ENCODE results near the gene CCDC157. TPM values are rescaled to one million over a fixed set of nuclear protein-coding genes. Genes with fewer than 3 reads are reported as not detected.

CCDC157 gene
- total RNA-seq, 1 donor from 2014 or later = 3.3 TPM

GRCh38 chr22:30354644-30355043 is 2.2 kb upstream of the CCDC157 start:
- no peak for DNase-seq (ENCODE audit: low spot score)

DNA sequence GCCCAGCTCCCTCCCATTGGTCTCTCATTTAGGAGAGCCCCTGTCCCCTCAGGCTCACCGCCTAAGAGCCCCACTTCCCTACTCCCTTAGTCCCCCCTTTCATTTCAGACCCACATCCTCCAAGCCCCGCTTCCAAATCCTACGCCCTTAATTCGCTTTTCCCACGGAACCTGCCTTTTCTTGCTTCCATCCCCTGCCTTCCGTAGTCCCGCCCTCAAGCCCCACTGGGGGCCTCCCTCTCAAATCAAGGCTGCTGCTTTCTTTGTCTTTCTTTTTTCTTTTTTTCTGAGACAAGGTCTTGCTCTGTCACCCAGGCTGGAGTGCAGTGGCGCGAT is 396 bp downstream of the CCDC157 start:
- no peak for DNase-seq (ENCODE audit: low spot score)

DNA sequence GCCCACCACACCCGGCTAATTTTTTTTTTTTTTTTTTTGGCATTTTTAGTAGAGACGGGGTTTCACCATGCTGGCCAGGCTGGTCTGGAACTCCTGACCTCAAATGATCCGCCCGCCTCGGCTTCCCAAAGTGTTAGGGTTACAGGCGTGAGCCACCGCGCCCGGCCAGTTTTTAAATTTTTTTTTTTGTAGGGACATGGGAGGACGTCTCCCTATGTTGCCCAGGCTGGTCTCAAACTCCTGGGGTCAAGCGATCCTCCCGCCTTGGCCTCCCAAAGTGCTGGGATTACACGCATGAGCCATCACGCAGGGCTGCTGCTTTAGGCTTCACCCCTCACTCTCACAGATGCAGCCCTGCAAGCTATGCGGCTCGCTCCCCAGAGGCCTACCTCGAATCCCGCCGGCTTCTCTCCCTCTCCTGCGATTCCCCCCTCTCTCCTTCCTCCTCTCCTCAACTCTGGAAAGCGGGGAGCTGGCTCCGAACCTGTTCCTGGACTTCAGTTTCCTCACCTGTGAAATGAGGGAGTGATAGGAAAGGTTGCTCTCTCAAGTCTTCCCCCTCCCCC is 926 bp downstream of the CCDC157 start:
- no peak for DNase-seq (ENCODE audit: low spot score)

- no peak for DNase-seq (ENCODE audit: low spot score)
Measured at GRCh38 chr22:30358541-30358940, 1.7 kb downstream of the CCDC157 start.

DNA sequence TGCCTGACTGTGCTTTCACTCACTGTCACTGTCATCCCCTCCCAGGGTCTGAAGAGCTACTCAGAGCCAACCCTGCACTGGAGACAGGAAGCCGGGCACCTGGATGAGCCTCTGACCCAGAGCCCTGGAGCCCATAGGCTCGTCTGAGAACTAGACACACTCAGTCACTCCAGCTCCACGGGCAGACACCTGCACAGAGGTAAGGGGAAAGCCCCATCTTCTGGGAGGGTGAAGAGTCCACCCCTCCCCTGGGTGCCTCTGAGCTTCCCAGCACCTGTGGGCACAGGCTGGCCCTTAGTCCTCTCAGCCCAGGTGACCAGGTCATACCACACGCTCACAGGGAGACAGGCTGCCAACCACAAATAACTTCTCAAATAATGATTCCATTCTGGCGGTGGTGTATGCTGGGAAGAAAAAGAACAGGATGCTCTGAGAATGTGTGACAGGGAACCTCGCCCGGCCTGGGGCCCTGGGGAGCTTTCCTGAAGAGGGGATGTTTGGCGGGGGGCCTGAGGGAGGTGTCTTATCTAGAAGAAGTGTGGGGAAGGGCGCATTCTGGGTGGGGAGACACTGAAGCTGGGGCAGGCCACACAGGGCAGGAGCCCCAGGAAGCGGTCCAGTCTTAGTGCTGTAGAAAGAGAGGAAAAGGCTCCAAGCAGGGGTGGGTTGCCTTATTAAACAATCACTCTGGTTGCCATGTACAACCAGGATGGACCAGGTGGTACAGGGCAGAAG is 5.3 kb downstream of the CCDC157 start:
- DNase-seq (ENCODE audit: low spot score) = no peak

GRCh38 chr22:30362651-30363281 is 6.0 kb downstream of the CCDC157 start:
- DNase-seq (ENCODE audit: low spot score) = no peak

GRCh38 chr22:30365891-30366290 is 9.1 kb downstream of the CCDC157 start:
- no peak for DNase-seq (ENCODE audit: low spot score)

DNA sequence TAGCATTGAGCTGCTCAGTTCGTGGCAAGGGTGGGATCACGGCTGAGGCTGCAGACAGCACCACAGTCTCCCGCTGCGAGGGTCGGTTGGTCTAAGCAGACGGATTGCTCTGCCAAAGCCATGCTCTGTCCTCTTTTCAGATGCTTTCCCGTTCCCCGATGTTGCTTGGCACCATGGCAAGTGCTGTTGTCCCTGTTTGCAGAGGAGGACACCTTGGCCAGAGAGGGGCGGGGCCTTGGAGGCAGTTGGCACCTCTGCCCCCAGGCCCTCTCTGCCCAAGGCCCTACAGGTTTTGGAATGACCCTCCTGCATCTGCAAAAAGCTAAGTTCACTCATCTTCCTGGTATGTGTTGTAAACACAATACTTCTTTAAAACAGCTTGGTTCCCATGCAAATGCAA is 11.6 kb downstream of the CCDC157 start:
- no peak for DNase-seq (ENCODE audit: low spot score)

DNA sequence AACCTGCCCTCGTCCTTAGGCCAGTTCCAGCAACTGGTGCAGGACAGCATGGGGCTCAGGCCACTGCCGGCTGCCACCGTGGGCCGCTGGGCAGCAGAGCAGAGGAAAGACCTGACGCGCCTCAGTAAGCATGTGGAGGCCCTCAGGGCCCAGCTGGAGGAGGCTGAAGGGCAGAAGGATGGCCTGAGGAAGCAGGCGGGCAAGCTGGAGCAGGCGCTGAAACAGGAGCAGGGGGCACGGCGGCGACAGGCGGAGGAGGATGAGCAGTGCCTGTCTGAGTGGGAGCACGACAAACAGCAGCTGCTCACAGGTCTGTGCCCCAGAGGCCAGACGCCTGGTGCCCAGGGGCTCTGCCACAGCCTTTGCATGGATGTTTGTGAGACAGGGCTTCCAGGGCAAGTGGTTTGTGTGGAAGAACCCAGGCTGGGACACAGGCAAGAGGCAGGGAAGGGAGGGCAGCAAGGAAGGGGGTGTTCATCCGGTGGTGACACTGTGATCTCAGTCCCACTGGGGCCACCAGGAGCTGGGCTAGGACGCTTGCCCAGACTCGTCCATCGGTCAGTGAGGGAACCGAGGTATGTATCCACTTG is 13.9 kb downstream of the CCDC157 start:
- DNase-seq (ENCODE audit: low spot score) = no peak

GRCh38 chr22:30371321-30371720 is 14.5 kb downstream of the CCDC157 start:
- no peak for DNase-seq (ENCODE audit: low spot score)

DNA sequence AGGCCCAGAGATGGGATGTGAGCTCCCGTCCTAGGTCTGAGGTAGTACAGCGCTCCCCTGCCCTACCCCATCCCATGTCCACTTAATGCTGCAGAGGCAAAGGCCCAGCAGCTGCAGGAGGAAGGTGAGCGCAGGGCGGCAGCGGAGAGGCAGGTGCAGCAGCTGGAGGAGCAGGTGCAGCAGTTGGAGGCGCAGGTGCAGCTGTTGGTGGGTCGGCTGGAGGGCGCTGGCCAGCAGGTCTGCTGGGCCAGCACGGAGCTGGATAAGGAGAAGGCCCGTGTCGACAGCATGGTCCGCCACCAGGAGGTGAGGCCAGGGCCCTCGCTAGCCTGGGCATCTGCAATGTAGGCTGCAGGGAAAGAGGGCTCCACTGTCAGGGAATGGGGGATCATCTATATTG is 15.2 kb downstream of the CCDC157 start:
- DNase-seq (ENCODE audit: low spot score) = no peak

DNA sequence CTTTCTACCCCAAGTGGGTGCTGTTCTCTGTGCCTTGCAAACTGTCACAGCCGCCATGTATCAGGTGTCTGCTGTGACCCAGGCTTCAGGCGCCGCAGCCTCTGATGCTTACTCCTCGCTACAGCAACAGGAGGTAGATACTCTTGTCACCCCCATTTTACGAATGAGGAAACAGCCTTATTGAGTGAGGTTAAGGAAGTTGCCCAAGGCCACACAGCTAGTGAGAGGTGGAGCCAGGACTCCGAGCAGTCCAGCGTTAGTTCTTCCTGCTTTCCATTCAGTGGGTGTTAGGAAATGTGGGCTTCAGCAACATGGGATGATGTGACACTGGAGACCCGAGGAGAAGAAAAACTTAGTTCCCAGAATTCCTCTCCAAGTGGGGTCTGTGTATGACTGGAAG is 16.1 kb downstream of the CCDC157 start:
- DNase-seq (ENCODE audit: low spot score) = no peak

- DNase-seq (ENCODE audit: low spot score) = no peak
Measured at GRCh38 chr22:30373331-30374325, 16.8 kb downstream of the CCDC157 start.

GRCh38 chr22:30375312-30375849 is 18.6 kb downstream of the CCDC157 start:
- no peak for DNase-seq (ENCODE audit: low spot score)

DNA sequence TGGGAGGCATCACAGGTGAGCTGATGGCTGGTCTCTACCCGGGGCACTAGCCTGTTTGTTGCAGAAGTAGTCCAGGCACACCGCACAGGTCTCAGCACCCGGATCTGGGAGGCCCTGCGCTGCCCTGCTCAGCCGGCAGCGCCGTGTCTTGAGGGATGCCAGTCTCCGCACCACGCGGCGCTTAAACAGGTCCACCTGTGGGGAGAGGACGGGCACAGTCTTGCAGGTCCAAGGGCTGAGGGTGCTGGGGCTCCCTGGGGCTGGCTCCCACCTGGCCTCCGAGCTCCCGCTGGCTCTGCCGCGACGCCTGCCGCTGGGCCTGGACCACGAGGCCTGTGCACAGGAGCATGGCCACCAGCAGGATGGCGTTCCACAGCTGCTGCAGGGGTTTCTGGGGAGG is 23.2 kb downstream of the CCDC157 start:
- no peak for DNase-seq (ENCODE audit: low spot score)

GRCh38 chr22:30381264-30381663 is 24.5 kb downstream of the CCDC157 start:
- no peak for DNase-seq (ENCODE audit: low spot score)

DNA sequence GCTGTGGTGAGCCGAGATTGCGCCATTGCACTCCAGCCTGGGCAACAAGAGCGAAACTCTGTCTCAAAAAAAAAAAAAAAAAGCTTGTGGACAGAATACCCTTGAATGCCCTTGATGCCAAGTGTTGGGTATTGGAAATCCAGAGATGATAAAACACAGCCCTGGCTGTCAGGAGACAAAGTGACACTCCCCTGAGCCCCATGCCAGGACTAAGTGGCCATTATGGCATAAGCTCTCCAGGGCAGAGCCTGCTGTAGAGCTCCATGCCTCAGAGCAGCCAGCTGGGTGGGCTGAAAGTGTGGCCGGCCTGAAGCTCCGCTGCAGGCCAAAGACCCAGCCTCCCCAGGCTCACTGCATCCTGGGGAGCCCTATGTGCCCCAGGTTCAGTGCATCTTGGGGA is 25.5 kb downstream of the CCDC157 start:
- DNase-seq (ENCODE audit: low spot score) = no peak

- DNase-seq (ENCODE audit: low spot score) = no peak
Measured at GRCh38 chr22:30383061-30383460, 26.3 kb downstream of the CCDC157 start.

GRCh38 chr22:30385942-30386341 is 29.1 kb downstream of the CCDC157 start:
- DNase-seq (ENCODE audit: low spot score) = no peak

DNA sequence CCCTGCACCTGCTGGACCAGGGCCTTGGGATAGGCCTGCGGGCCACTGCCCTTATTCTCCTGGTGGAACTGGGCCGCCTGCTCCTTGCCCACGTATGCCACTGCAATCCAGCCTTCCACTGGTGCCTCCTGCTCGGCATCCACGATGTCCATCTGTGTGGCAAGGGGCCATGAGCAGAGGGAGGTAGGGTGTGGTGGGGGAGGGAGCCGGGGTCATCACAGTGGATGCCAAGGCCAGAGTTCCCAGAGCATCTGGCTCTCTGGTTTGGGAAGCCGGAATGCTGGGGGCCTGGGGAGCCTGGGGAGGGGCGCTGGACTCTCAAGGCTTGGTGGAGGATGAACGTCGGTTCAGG is 29.8 kb downstream of the CCDC157 start:
- DNase-seq (ENCODE audit: low spot score) = no peak

DNA sequence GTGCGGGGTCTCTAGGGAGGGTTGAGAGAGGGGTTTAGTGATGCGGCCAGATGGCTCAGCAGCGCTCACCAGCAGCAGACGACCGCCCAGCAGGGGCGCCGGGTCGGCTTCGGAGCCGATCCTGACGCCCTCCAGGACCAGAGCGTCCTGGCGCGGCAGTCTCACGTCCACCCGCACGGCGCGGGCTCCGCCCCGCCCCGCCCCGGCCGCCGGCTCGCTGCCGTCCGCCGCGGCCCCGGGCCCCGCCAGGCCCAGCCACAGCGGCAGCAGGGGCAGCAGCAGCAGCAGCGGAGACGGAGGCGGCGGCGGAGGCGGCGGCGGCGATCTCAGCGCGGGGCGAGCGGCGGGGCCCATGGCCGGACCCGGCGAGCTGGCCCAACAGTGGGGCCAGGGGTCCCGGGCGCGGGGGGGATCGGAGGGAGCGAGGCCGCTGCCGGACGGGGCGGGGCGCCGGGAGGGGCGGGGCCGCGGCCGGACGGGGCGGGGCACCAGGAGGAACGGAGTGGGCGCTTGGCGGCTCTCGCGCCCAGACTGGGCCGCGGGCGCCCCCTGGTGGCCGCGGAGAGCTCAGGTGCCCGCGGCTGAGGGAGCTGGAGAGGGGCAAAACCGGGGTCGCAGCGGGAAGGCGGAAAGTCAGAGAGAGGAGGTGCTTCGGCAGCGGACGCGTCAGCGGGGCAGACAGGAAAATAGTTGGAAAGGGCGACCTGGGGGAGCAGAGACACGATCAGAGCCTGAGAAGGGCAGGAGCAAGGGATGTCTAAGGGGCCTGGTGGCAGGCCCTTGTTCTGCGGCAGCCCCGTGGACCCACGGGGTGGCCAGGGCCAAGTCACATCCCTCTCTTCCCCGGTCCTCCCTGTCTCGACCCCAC is 30.4 kb downstream of the CCDC157 start, which contains the start of gene RNF215:
RNF215 (minus strand) TSS at position 452 of the 868 bp plus-strand sequence; CDS start at position 354, 98 bp downstream.
- peak; percentile 83 for DNase-seq (ENCODE audit: low spot score)

All from ureter (tissue), 1 donor.